ENCODE data around the gene CFAP251.
A peak's percentile ranks its signal among the peaks of the same experiment; 100 is the strongest.

The CFAP251 gene

DNA sequence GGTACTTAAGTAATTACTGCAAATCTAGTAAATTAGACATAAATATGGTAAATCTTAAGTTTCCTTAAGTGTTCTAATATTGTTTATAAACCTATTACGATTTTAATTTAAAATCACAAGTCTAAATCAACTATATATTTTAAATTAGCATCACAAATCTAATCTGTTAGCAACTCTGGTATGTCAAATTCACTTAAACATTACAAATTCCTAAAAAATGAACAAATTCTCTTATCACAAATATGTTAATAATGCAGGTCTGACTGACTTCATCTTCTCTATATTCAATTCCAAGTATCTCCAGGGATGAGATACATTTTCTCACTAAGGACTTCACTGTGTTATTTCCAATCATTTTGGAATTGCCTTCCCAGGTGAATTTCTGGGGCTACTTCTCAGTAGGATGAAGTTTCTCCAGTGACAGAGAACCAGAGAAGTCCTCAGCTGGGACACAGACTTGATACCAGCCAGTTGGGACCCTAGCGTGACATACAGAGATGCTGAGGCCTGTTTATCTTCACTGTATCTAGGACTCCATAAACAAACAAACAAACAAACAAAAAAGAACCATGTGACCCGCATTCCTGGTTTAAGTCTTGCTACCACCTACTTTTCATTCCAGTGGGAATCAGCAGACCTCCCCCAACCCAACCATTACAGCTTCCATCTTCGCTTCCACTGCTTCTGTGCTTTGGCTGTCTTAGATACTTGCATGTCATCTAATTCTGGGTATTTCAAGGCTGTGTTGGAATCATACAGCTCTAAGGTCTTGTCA lies 21.8 kb downstream of the CFAP251 start:
- DNase-seq (ENCODE audit: extremely low read depth, low read depth): no peak
- TF ChIP-seq, protein P1, sequence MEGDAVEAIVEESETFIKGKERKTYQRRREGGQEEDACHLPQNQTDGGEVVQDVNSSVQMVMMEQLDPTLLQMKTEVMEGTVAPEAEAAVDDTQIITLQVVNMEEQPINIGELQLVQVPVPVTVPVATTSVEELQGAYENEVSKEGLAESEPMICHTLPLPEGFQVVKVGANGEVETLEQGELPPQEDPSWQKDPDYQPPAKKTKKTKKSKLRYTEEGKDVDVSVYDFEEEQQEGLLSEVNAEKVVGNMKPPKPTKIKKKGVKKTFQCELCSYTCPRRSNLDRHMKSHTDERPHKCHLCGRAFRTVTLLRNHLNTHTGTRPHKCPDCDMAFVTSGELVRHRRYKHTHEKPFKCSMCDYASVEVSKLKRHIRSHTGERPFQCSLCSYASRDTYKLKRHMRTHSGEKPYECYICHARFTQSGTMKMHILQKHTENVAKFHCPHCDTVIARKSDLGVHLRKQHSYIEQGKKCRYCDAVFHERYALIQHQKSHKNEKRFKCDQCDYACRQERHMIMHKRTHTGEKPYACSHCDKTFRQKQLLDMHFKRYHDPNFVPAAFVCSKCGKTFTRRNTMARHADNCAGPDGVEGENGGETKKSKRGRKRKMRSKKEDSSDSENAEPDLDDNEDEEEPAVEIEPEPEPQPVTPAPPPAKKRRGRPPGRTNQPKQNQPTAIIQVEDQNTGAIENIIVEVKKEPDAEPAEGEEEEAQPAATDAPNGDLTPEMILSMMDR (IDR thresholded peaks at IDR 0.05; ENCODE audit: low read depth, low read length): no peak

- DNase-seq (ENCODE audit: extremely low read depth, low read depth): no peak
- TF ChIP-seq, protein P1 (IDR thresholded peaks at IDR 0.05; ENCODE audit: low read depth, low read length): no peak
These were observed 23.8 kb downstream of the CFAP251 start for GRCh38 chr12:121942145-121942718.

DNA sequence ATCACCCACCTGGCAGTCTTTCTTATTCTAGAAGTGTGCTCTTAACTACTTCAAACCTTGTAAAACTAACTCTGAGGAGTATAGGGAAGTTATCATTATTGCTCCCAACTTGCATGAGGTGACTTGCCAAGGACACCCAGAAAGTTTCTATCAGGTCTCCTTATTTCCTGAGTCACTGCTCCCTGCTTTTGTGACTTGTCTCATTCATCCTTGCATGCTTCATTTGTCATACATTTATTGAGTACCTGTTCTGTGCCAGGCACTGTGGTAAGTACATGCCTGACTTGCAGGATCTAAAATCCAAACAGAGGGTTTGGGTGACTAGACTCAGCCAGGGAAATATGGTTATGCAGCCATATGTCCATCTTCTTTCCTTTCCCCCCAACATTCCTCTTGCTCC lies 25.5 kb downstream of the CFAP251 start:
- no peak for DNase-seq (ENCODE audit: extremely low read depth, low read depth)

DNA sequence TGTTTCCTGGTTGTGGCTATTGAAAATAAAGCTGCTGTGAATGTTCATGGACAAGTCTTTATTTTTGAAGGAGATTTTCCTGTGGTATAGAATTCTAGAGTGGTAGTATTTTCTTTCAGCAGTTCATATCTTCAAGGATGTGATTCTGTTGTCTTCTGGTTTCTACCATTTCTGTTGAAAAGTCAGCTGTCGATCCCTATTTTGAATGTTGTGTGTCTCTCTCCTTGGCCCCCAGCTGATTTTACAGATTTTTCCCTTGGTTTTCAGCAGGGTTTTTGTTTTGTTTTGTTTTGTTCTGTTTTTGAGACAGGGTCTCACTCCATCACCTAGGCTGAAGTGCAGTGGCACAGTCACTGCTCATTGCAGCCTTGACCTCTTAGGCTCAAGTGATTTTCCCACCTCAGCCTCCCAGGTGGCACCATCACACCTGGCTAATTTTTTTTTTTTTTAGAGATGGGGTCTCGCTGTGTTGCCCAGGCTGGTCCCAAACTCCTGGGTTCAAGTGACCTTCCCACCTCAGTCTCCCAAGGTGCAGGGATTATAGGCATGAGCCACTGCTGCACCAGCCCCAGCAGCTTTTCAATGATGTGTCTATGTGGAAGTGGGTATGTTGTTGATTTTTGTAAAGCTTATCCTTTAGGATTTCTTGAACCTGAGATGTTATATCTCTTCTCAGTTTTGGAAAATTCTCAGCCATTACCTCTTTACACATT lies 28.1 kb downstream of the CFAP251 start:
- TF ChIP-seq, protein P1 (IDR thresholded peaks at IDR 0.05; ENCODE audit: low read depth, low read length): no peak
- no peak for DNase-seq (ENCODE audit: extremely low read depth, low read depth)

More for the DNA sequence above, 25.5 kb downstream of the CFAP251 start:
- TF ChIP-seq, protein P1 (IDR thresholded peaks at IDR 0.05; ENCODE audit: low read depth, low read length): no peak

DNA sequence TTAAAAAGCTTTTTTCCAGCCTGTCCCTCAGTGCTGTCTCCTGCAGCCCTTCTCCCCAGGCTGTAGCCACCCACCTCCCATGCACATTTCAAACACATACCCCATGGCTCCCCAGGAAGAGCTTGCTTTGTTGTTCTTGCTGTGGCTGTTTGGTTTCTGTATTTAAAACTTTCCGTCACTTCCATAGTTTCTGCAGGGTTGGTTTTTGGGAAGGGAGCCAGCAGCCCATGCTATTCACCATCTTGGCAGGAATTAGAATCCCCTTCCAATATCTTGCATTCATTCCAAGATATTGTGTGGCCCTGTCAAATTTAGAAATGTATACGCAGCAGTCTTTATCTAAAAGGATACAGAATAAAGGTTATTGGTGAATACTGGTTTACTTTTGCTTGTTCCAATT lies 29.6 kb downstream of the CFAP251 start:
- TF ChIP-seq, protein P1 (IDR thresholded peaks at IDR 0.05; ENCODE audit: low read depth, low read length): no peak
- no peak for DNase-seq (ENCODE audit: extremely low read depth, low read depth)

- peak; percentile 42 for DNase-seq (ENCODE audit: extremely low read depth, low read depth)
- TF ChIP-seq, protein P1 (IDR thresholded peaks at IDR 0.05; ENCODE audit: low read depth, low read length): no peak
These were observed 31.4 kb downstream of the CFAP251 start for GRCh38 chr12:121949648-121950397.

Measured in AG09319 (cell line).